GM21360 (cell line): ENCODE measurements around the gene SLC25A47.

Source experiments
- ATAC-seq: cut with Tn5 transposase; IDR thresholded peaks from one replicate; pipeline ENCODE4 v1.9.1; 2021; ENCODE audit warnings: mild to moderate bottlenecking, moderate library complexity; ENCODE audit not compliant: unreplicated experiment

Gene SLC25A47

GRCh38 chr14:100374270-100374669 is 51.1 kb downstream of the SLC25A47 start:
- ATAC-seq, result no peak

- ATAC-seq, result no peak
These were observed 51.7 kb downstream of the SLC25A47 start for GRCh38 chr14:100374876-100375265.

GRCh38 chr14:100375266-100375962 is 52.3 kb downstream of the SLC25A47 start:
- ATAC-seq, result peak; percentile 35

DNA sequence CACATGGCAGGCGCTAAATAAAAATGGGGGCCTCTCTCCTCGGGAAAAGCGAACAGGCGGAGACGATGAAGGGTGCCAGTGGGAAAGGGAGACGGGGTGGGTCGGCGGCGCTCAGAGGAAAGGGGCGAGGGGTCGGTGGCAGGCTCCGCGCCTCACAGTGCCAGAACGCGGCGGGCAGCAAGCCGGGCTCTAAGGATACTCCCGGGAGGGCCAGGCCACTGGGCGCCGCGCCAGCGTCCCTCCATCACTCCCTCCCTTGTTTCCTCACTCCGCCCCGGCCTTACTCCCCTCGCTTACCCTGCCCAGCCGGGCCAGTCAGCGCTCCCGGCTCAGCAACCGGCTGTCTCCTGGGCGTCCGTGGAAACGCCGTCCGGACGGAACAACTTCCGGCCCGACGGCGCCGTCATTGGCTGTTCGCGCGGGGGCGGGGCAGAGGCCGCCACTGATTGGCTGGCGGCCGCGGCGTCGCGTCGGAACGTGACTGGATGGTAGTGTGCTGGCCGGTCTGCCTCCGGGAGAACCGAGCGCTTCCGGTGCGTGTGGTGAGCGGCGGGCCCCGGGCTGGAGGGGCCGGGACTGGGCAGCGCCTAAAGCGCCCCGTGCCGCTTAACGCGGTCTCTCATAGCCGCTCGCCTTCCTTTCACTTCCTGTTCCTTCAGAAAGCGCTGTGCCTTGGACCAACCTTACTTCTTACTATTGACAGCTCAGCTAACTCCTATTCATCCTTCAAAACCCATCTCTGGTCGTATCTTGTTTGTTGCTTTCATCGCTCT is 53.0 kb downstream of the SLC25A47 start, which contains the start of gene WDR25:
Gene WDR25, plus strand, starts transcription at position 523 of the 773 bp plus-strand sequence.
- ATAC-seq, result peak; percentile 73

GRCh38 chr14:100376751-100377171 is 53.6 kb downstream of the SLC25A47 start:
- no peak for ATAC-seq
